SK-N-SH (cell line): ENCODE results near the gene AUH. TPM values are rescaled to one million over a fixed set of nuclear protein-coding genes. Genes with fewer than 3 reads are reported as not detected.

Experiments used
- CTCF ChIA-PET: fragments of 300-600, 350-600 bp; formaldehyde crosslinking; extraction: SDS; loops from one replicate; lab custom pipeline; 2021; lab: Yijun Ruan, JAX
- POLR2A ChIA-PET: fragments of 350-600 bp; sonication (Branson Sonifier 250); formaldehyde crosslinking; extraction: SDS; loops from one replicate; lab custom pipeline; 2020; ENCODE audit warnings: antibody characterized with exemption, inconsistent platforms; lab: Yijun Ruan, JAX
- DNase-seq: peaks from one replicate; pipeline ENCODE4 v3.0.0; 2012
- H2AFZ ChIP-seq: fragments of 200-600 bp; sonication (generic); 2 replicates; pipeline ENCODE4 v1.8.1; 2016; ENCODE audit warnings: antibody characterized with exemption, mild to moderate bottlenecking, low read depth
- H3F3A ChIP-seq: fragments of 200-600 bp; sonication (generic); replicated peaks from 2 replicates; pipeline ENCODE3; 2016; ENCODE audit warnings: antibody characterized with exemption, mild to moderate bottlenecking; ENCODE audit not compliant: insufficient read depth
- H3K27ac ChIP-seq, 2 experiments: fragments of 200-500 bp in 1 of 2; fragments of 200-600 bp in 1 of 2; sonication (Bioruptor generic) in 1 of 2; sonication (generic), shearing (Covaris generic) in 1 of 2; 2 replicates each; pipeline versions ENCODE4 v1.5.1 to v1.6.1; 2014 to 2016; ENCODE audit warnings: low read depth in 2 of 2, inconsistent platforms in 1 of 2, low read length in 1 of 2, mild to moderate bottlenecking in 1 of 2, mixed read lengths in 1 of 2
- H3K27me3 ChIP-seq: fragments of 200-600 bp; sonication (generic), shearing (Covaris generic); 2 replicates; pipeline ENCODE4 v1.6.1; 2016; ENCODE audit warnings: mixed run types; ENCODE audit not compliant: insufficient read depth
- H3K36me3 ChIP-seq, 2 experiments: fragments of 200-500 bp in 1 of 2; fragments of 200-600 bp in 1 of 2; sonication (Bioruptor generic) in 1 of 2; sonication (generic) in 1 of 2; replicated peaks in 1 of 2; 2 replicates each; pipeline versions ENCODE3 to v1.5.1; 2014 to 2016; ENCODE audit warnings: low read length in 1 of 2, mild to moderate bottlenecking in 1 of 2; ENCODE audit not compliant: insufficient read depth in 2 of 2, control insufficient read depth in 1 of 2
- H3K4me1 ChIP-seq, 2 experiments: fragments of 200-500 bp in 1 of 2; fragments of 200-600 bp in 1 of 2; sonication (Bioruptor generic) in 1 of 2; sonication (generic), shearing (Covaris generic) in 1 of 2; 2 replicates each; pipeline versions ENCODE4 v1.5.1 to v1.6.1; 2014 to 2016; ENCODE audit warnings: low read depth in 1 of 2, low read length in 1 of 2, mixed run types in 1 of 2; ENCODE audit not compliant: insufficient read depth in 2 of 2, control insufficient read depth in 1 of 2
- H3K4me2 ChIP-seq: fragments of 200-600 bp; sonication (generic), shearing (Covaris generic); 2 replicates; pipeline ENCODE4 v1.6.1; 2017; ENCODE audit warnings: mixed run types
- H3K4me3 ChIP-seq, 2 experiments: fragments of 200-500 bp in 1 of 2; fragments of 200-600 bp in 1 of 2; sonication (Bioruptor generic) in 1 of 2; sonication (generic), shearing (Covaris generic) in 1 of 2; 2 replicates each; pipeline versions ENCODE4 v1.5.1 to v1.8.1; 2014 to 2016; ENCODE audit warnings: low read depth in 2 of 2, inconsistent platforms in 1 of 2, low read length in 1 of 2, mild to moderate bottlenecking in 1 of 2, mixed read lengths in 1 of 2, moderate library complexity in 1 of 2
- H3K79me2 ChIP-seq: fragments of 200-600 bp; sonication (generic); 2 replicates; pipeline ENCODE4 v1.8.1; 2017; ENCODE audit warnings: mild to moderate bottlenecking; ENCODE audit not compliant: insufficient read depth
- H3K9ac ChIP-seq: fragments of 200-600 bp; sonication (generic); 2 replicates; pipeline ENCODE4 v1.6.1; 2017; ENCODE audit warnings: mixed run types
- H3K9me2 ChIP-seq: fragments of 200-600 bp; sonication (generic); 2 replicates; pipeline ENCODE4 v1.6.1; 2017; ENCODE audit warnings: mixed run types
- H3K9me3 ChIP-seq: fragments of 200-600 bp; sonication (generic); 2 replicates; pipeline ENCODE4 v1.6.1; 2017; ENCODE audit warnings: mixed run types, mild to moderate bottlenecking, moderate library complexity
- H4K20me1 ChIP-seq: fragments of 200-600 bp; sonication (generic); 2 replicates; pipeline ENCODE4 v1.6.1; 2017; ENCODE audit warnings: mild to moderate bottlenecking, mixed run types; ENCODE audit not compliant: insufficient read depth
- CHD2 ChIP-seq: fragments of 150-350 bp; IDR thresholded peaks from 2 replicates; pipeline ENCODE4 v1.6.1; 2018; ENCODE audit warnings: low read length; ENCODE audit not compliant: partially characterized antibody
- CTCF ChIP-seq: fragments of 200-600 bp; sonication (generic); IDR thresholded peaks from 2 replicates; pipeline ENCODE4 v1.6.1; 2017; ENCODE audit warnings: antibody characterized with exemption, mild to moderate bottlenecking, moderate library complexity
- EZH2phosphoT487 ChIP-seq: fragments of 200-600 bp; sonication (generic); IDR thresholded peaks from 2 replicates; pipeline ENCODE4 v1.6.1; 2017; ENCODE audit warnings: low read depth, mixed run types, mild to moderate bottlenecking, antibody characterized with exemption, moderate library complexity, borderline replicate concordance
- FOXJ3 ChIP-seq: sonication (generic); formaldehyde crosslinking; IDR thresholded peaks from 2 replicates; pipeline ENCODE4 v1.5.1; 2020; ENCODE audit warnings: mild to moderate bottlenecking, missing genetic modification reagents
- FOXM1 ChIP-seq: IDR thresholded peaks from 2 replicates; pipeline ENCODE4 v1.4.0; 2012; ENCODE audit warnings: low read depth, mild to moderate bottlenecking
- JUND ChIP-seq: IDR thresholded peaks from 2 replicates; pipeline ENCODE4 v1.4.0; 2012
- MEF2A ChIP-seq: IDR thresholded peaks from 2 replicates; pipeline ENCODE4 v1.4.0; 2012; ENCODE audit warnings: low read depth, borderline replicate concordance
- NFIC ChIP-seq: IDR thresholded peaks from 2 replicates; pipeline ENCODE4 v1.4.0; 2012; ENCODE audit warnings: borderline replicate concordance
- NRF1 ChIP-seq: IDR thresholded peaks from 2 replicates; pipeline ENCODE4 v1.6.1; 2012; ENCODE audit warnings: low read depth, mild to moderate bottlenecking, low read length
- POLR2AphosphoS5 ChIP-seq: IDR thresholded peaks from 2 replicates; pipeline ENCODE4 v1.6.1; 2012; ENCODE audit warnings: low read depth, low read length
- RCOR1 ChIP-seq: fragments of 150-350 bp; IDR thresholded peaks from 2 replicates; pipeline ENCODE4 v1.6.1; 2017; ENCODE audit warnings: antibody characterized with exemption, low read length
- REST ChIP-seq: IDR thresholded peaks from 2 replicates; pipeline ENCODE4 v1.6.1; 2012; ENCODE audit warnings: mild to moderate bottlenecking, low read depth, low read length, moderate library complexity
- RFX5 ChIP-seq: IDR thresholded peaks from 2 replicates; pipeline ENCODE4 v1.6.1; 2012; ENCODE audit warnings: mild to moderate bottlenecking, improper control_type of control experiment, low read length
- SMC3 ChIP-seq: IDR thresholded peaks from 2 replicates; pipeline ENCODE4 v1.6.1; 2012; ENCODE audit warnings: low read depth, low read length, improper control_type of control experiment
- TCF12 ChIP-seq: IDR thresholded peaks from 2 replicates; pipeline ENCODE4 v1.4.0; 2012
- TEAD4 ChIP-seq: IDR thresholded peaks from 2 replicates; pipeline ENCODE4 v1.4.0; 2012; ENCODE audit warnings: mild to moderate bottlenecking, borderline replicate concordance; ENCODE audit not compliant: insufficient read depth
- USF2 ChIP-seq: fragments of 150-350 bp; IDR thresholded peaks from 2 replicates; pipeline ENCODE4 v1.6.1; 2017; ENCODE audit warnings: antibody characterized with exemption, low read length, low read depth, borderline replicate concordance
- YY1 ChIP-seq: IDR thresholded peaks from 2 replicates; pipeline ENCODE4 v1.4.0; 2012; ENCODE audit warnings: low read depth, mild to moderate bottlenecking
- polyA plus RNA-seq, 3 experiments: library from polyadenylated mRNA; depleted of rRNA; stranded (reverse); fragments of >200 nt; gene quantifications; 2 replicates each; pipeline ENCODE4 v1.2.3, GENCODE V29; 2012

The AUH gene
- polyA plus RNA-seq, 1 of the 3 experiments (the other 2 are of a cell fraction): 7.6 TPM

GRCh38 chr9:91297306-91297705, 64.4 kb downstream of the AUH start (continued):
- TF ChIP-seq REST: no peak
- no peak for TF ChIP-seq RCOR1

GRCh38 chr9:91296354-91296753, 65.4 kb downstream of the AUH start:
- TF ChIP-seq SMC3 (no peak), POLR2AphosphoS5 (no peak), JUND (no peak), YY1 (no peak), NRF1 (no peak), EZH2phosphoT487 (no peak), MEF2A (no peak), USF2 (no peak), CHD2 (no peak), TCF12 (no peak), FOXM1 (no peak), FOXJ3 (CRISPR knock-in tag) (no peak), TEAD4 (no peak), RFX5 (no peak), REST (no peak), NFIC (no peak), CTCF (no peak)
- TF ChIP-seq, all 33 proteins: peak for 0
- H3K4me3 ChIP-seq: no peak overlapping the region
- H3K79me2 ChIP-seq: no peaks in the 10 kb centered on the region
- H3F3A ChIP-seq: no peaks in the 10 kb centered on the region
- no peak overlapping the region for H3K9ac ChIP-seq
- H2AFZ ChIP-seq: no peak overlapping the region
- H3K4me1 ChIP-seq: peaks cover 0 to 4% of the 10 kb centered on the region in 2 experiments; a peak in 1 of 4 replicates
- no peaks in the 10 kb centered on the region for H3K27me3 ChIP-seq
- H4K20me1 ChIP-seq: no peaks in the 10 kb centered on the region
- peaks cover 7 to 15% of the 10 kb centered on the region in 2 experiments for H3K36me3 ChIP-seq
- ChIA-PET POLR2A (no interaction called here), CTCF (no interaction called here)
- no peak overlapping the region for H3K4me2 ChIP-seq
- no peaks in the 10 kb centered on the region for H3K9me2 ChIP-seq
- no peak overlapping the region for H3K27ac ChIP-seq
- no peak for DNase-seq
- no peaks in the 10 kb centered on the region for H3K9me3 ChIP-seq
